ENCODE measurements around the gene TMEM192. TPM values are rescaled to one million over a fixed set of nuclear protein-coding genes. Genes with fewer than 3 reads are reported as not detected.

Gene TMEM192
- total and polyA plus RNA-seq, 2 of the 8 experiments (the other 6 are each of a cell fraction or from before 2014, with no cell fraction given) = 7.3 to 10.9 TPM

- Histone ChIP-seq H4K8ac (ENCODE audit: extremely low read depth, insufficient read depth, low read length) (no peak overlapping the region), H3K79me1 (ENCODE audit: low read depth, low read length) (no peaks in the 10 kb centered on the region), H4K91ac (replicated peaks; ENCODE audit: insufficient read length, low read length) (no peak overlapping the region), H3K36me3 (ENCODE audit: control insufficient read depth in 2 of 4, insufficient read depth in 4 of 4, low read length in 3 of 4) (peaks cover 0 to 5% (median 2%) of the 10 kb centered on the region in 4 experiments; a peak in 3 of 8 replicates), H3K4me1 (replicated peaks in 1 of 4; ENCODE audit: control insufficient read depth in 3 of 4, insufficient read depth in 4 of 4, low read length in 3 of 4) (no peaks in the 10 kb centered on the region), H2BK120ac (replicated peaks; ENCODE audit: low read depth, low read length) (no peak overlapping the region), H4K5ac (ENCODE audit: insufficient read length, low read depth, low read length) (no peak overlapping the region), H3K27ac (ENCODE audit: low read depth, low read length) (no peak overlapping the region), H3K56ac (replicated peaks; ENCODE audit: insufficient read length, low read depth, low read length) (no peak overlapping the region), H3K4me2 (ENCODE audit: insufficient read depth in 1 of 2, low read depth in 2 of 2, low read length in 2 of 2) (no peak overlapping the region), H2BK5ac (ENCODE audit: low read depth, low read length) (no peak overlapping the region), H3K18ac (ENCODE audit: extremely low read depth, low read length) (no peak overlapping the region), H3K23ac (ENCODE audit: insufficient read length) (no peak overlapping the region), H3K27me3 (replicated peaks in 1 of 4; ENCODE audit: control insufficient read depth in 3 of 4, extremely low read depth in 1 of 4, insufficient read depth in 3 of 4, low read length in 3 of 4) (no peaks in the 10 kb centered on the region), H3K4ac (replicated peaks; ENCODE audit: insufficient read length, low read depth, low read length) (no peak overlapping the region), H3K14ac (ENCODE audit: insufficient read length) (no peak overlapping the region), H3K79me2 (ENCODE audit: control insufficient read depth in 1 of 2, insufficient read depth in 2 of 2, low read length in 2 of 2) (no peaks in the 10 kb centered on the region), H2BK15ac (ENCODE audit: low read length) (no peak overlapping the region), H4K20me1 (replicated peaks in 1 of 2; ENCODE audit: control insufficient read depth in 1 of 2, insufficient read depth in 2 of 2, low read length in 2 of 2) (no peaks in the 10 kb centered on the region), H3K23me2 (ENCODE audit: low read depth, low read length) (no peaks in the 10 kb centered on the region), H3K4me3 (ENCODE audit: extremely low read depth in 1 of 4, insufficient read depth in 2 of 4, low read depth in 3 of 4, low read length in 4 of 4) (no peak overlapping the region), H2AK5ac (ENCODE audit: low read depth, low read length) (no peak overlapping the region), H2BK12ac (ENCODE audit: low read depth, low read length) (no peak overlapping the region), H3K9me3 (ENCODE audit: insufficient read depth in 2 of 2, low read depth in 1 of 2, low read length in 1 of 2) (no peaks in the 10 kb centered on the region), H2BK20ac (ENCODE audit: low read length) (no peak overlapping the region), H3K9ac (replicated peaks in 1 of 4; ENCODE audit: extremely low read depth in 1 of 4, low read depth in 3 of 4, low read length in 3 of 4) (no peak overlapping the region), H2AFZ (ENCODE audit: low read length) (no peak overlapping the region)
- ChIA-PET CTCF (ENCODE audit: partially characterized antibody) (interaction anchor here (0.8 to 1.3 kb wide), 2 partner anchors 8 to 121 kb away, joined by 3 to 6 read pairs; no protein-coding TSS in a partner anchor), POLR2A (ENCODE audit: partially characterized antibody) (no interaction called here)
- no peak for DNase-seq (ENCODE audit: low read depth in 1 of 2, low spot score in 2 of 2)
- no peak for FAIRE-seq
- 88% methylated on average over 3 of the region's 3 CpGs; no CpG with 5 or more reads in 1 of the 2 experiments for WGBS, 2 experiments (ENCODE audit: extremely low coverage in 1 of 2, insufficient coverage in 1 of 2, insufficient read length in 1 of 2, insufficient replicate concordance in 2 of 2, low coverage in 1 of 2, low lambda C conversion rate in 2 of 2, missing lambda C conversion rate in 1 of 2)
- TF ChIP-seq HDAC2 (IDR thresholded peaks at IDR 0.05; ENCODE audit: borderline replicate concordance in 1 of 2, low read depth in 2 of 2, low read length in 2 of 2) (no peak), POLR2A (IDR thresholded peaks at IDR 0.05; ENCODE audit: control extremely low read depth in 1 of 2, low read depth in 2 of 2, low read length in 2 of 2) (no peak), CEBPB (IDR thresholded peaks at IDR 0.05; ENCODE audit: low read depth, low read length) (no peak), ASH2L (IDR thresholded peaks at IDR 0.05; ENCODE audit: low read length) (no peak), CTBP2 (IDR thresholded peaks at IDR 0.05; ENCODE audit: borderline replicate concordance, insufficient read depth, insufficient read length, low read length) (no peak), RXRA (IDR thresholded peaks at IDR 0.05; ENCODE audit: insufficient read depth, low read depth, low read length) (no peak), CHD2 (IDR thresholded peaks at IDR 0.05; ENCODE audit: low read length) (no peak), KDM1A (IDR thresholded peaks at IDR 0.05; ENCODE audit: borderline replicate concordance, low read length) (no peak)
Measured at GRCh38 chr4:165094873-165095272, 17.8 kb downstream of the TMEM192 start.

Measured in H1 (cell line).